ENCODE data around the gene PPP4R1.

DNA sequence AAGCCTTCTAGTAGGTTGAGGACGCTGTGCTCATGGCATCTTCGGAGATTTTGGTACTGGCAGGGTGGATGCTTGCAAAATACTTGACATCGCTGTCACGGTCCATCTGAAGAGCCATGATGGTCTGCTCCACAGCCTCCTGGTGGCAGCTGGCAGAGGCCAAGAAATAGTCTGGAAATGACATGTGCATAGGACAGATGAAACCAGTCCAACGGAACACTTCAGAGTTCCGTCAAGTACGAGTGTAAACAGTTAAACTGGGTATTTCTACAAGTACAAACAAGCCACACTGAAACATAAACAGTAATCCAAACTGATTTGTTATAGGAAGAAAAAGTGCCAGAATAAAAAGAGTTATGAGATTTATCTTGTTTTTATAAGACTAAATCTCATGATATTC lies 66.6 kb downstream of the PPP4R1 start:
- TF ChIP-seq TAF1 (IDR thresholded peaks at IDR 0.05; ENCODE audit: borderline replicate concordance, low read depth, low read length) = no peak
- no peak for TF ChIP-seq POLR2A (IDR thresholded peaks at IDR 0.05; ENCODE audit: low read depth, low read length)
